HG03565 (cell line): ENCODE measurements around the gene RAB3A.

Source experiments
- ATAC-seq: cut with Tn5 transposase; IDR thresholded peaks from one replicate; pipeline ENCODE4 v1.9.1; 2021; ENCODE audit warnings: mild to moderate bottlenecking, moderate library complexity; ENCODE audit not compliant: unreplicated experiment

The RAB3A gene, protein sequence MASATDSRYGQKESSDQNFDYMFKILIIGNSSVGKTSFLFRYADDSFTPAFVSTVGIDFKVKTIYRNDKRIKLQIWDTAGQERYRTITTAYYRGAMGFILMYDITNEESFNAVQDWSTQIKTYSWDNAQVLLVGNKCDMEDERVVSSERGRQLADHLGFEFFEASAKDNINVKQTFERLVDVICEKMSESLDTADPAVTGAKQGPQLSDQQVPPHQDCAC

DNA sequence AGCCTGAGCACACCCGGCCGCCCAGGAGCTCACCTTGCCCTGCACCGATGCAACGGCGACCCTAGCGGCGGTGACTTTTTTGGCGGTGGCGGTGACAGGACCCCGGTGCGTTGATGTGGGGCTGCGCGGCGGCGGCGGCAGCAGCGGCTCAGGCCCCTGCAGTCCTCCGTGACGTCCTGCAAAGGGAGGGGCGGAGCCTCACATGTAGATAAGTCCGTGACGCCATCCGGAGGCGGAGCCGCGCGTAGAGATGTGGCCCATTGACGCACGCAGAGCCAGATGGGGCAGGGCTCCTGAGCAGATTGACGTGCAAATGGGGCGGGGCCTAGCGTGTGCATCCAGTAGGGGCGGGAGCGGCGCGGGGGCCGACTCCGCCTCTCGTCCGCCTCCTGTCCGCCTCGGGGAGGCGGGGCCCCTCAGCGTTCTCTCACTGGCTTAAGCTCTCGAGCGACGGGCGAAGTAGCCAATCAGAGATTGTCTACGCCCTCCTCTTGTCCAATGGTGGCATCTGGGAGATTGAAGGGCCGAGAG lies at the start of gene RAB3A:
TSS of gene RAB3A (minus strand) at position 180 of the 531 bp plus-strand sequence. CDS start 1,302 bp downstream, outside the sequence.
- ATAC-seq, result peak; percentile 89

DNA sequence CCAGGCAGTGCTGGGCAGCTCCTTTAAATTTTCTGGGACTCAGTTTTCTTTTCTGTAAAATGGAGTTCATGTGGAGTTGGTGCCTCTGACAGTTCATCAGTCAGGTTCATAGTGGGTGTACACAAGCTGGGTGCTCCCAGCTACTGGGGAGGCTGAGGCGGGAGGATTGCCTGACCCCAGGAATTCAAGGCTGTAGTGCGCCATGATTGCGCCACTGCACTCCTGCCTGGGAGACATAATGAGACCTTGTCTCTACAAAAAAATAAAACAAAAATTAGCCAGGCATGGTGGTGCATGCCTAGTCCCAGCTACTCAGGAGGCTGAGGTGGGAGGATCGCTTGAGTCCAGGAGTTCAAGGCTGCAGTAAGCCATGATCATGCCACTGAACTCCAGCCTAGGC lies 49.3 kb upstream of the RAB3A start:
- ATAC-seq, result no peak

DNA sequence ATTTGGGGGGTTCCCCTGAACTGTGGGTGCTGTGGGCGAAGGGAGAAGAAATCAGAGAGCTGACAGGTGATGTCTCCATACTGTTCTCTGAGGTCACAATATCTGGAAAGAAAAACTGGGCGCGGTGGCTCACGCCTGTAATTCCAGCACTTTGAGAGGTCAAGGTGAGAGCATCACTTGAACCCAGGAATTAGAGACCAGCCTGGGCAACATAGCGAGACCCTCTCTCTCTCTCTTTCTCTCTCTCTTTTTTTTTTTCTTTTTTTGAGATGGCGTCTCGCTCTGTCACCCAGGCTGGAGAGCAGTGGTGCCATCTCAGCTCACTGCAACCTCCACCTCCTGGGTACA lies 48.5 kb upstream of the RAB3A start:
- ATAC-seq, result no peak

DNA sequence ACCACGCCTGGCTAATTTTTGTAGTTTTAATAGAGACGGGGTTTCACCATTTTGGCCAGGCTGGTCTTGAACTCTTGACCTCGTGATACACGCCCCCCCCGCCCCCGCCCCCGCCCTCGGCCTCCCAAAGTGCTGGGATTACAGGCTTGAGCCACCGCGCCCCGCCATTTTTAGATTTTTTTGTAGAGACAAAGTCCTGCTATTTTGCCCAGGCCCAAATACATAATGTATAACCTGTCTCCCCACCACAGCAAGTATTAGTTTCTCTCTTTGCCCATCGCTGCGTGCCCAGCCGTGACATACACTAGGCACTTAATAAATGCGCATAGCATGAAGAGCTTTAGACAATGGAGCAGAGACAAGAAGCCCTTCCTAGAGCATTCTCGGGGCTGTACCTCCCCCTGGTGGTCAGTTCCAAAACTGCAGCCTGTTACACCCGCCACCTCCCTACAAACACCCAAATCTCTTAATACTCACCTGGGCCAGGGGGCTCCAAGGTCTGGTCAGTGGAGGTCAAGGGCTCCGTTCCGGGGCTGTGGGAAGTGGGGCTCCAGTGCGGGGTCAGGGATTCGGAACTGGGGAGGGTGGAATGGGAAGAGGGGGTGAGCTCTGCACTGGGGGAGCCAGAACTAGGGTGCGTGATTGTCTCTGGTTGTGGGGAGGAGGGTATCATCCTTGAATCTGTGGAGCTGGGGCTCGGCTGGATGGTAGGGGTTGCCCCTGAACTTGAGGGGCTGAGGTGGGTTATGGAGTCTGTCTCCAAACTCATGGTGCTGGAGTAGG lies 47.9 kb upstream of the RAB3A start:
- no peak for ATAC-seq

DNA sequence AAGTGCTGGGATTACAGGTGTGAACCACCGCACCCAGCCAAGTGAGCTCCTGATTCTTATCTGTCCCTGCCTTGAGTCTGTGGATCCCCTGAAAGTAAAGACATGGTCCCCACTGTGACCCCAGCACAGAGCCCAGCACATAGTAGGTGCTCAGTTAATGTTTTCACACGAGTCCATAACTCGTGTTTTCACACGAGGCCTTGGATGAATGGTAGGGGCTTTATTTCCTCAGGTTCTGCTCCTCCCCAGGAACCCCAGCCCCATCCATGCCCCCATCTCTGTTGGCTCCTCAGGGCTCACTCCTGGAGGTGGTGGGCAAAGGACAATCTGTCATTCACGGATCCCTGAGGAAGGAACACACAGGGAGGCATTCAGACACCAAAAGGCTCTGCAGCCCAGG lies 46.0 kb upstream of the RAB3A start:
- no peak for ATAC-seq

DNA sequence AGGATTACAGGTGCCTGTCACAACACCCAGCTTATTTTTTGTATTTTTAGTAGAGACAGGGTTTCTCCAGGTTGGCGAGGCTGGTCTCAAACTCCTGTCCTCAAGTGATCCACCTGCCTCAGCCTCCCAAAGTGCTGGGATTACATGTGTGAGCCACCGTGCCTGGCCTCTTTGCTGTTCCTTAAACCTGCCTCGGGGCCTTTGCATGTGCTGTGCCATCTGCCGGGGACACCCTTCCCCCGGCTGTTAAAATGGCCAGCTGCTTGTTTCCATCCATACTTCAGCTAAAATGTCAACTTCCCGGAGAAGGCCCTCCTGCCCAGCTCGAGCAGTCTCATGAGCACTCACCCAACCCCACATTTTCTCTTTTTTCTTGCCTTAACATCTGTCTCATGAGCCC lies 41.5 kb upstream of the RAB3A start:
- no peak for ATAC-seq

DNA sequence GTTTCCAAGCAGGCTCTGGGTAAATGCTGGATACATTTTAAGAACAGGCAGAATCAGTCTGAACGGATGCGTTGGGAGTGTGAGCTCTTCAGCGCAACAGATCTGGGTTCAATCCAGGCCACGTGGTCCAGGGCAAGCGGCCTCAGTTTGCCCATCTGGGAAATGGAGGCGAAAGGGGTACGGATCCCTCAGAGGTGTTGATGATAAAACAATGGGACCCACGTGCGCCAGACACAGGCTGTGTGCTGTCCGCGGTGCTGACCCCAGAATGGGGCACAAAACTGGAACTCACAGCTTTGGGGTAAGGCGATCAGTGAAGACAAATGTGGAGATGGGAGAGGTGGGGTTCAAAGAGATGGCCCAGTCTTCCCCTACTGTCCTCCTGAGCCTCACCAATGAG lies 35.5 kb upstream of the RAB3A start:
- no peak for ATAC-seq

DNA sequence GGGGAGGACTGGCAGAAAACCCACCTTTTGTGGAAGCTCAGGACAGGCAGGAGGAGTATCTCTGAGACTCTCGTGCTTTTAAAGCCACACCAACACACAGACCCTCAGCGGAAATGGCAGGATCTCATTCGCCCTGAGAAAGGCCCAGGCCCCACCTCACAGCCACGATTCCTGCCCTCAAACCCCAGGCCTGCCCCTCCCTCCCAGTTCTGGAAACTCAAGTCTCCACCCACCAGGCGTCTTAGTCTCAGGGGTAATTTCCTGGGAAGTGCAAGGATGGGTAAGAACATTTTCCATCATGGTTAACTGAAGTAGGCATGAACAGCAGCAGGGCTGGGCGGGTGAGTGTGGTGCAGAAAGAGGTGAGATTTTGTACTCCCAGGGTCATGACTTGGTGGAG lies 30.4 kb upstream of the RAB3A start:
- no peak for ATAC-seq

DNA sequence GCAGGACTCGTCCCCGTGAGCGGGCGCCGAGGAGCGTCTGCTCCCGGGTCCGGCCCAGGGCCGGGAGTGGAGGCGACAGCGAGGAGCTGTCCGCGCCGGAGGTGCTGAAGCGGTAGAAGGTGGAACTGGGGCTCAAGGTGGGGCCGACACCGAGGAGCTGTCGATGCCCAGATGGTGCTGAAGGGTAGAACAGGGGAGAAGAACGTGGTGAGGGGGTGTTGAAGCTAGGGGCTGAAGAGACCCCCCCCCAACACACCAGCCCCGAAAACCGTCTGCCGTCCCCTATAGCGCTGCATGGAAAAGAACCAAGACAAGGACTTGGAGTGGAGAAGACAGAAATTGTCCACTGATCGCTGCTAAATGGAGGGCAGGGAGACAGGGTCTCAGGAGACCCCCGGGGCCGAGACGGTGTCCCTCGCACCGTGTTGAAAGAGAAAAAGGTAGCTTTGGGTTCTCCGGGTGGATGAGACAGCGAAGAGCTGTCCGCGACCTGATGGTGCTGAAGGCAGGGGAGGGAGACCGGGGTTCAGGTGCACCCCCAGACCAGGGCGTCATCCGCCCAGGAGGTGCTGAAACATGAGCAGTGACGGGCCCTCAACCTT lies 29.5 kb upstream of the RAB3A start:
- ATAC-seq, result no peak

DNA sequence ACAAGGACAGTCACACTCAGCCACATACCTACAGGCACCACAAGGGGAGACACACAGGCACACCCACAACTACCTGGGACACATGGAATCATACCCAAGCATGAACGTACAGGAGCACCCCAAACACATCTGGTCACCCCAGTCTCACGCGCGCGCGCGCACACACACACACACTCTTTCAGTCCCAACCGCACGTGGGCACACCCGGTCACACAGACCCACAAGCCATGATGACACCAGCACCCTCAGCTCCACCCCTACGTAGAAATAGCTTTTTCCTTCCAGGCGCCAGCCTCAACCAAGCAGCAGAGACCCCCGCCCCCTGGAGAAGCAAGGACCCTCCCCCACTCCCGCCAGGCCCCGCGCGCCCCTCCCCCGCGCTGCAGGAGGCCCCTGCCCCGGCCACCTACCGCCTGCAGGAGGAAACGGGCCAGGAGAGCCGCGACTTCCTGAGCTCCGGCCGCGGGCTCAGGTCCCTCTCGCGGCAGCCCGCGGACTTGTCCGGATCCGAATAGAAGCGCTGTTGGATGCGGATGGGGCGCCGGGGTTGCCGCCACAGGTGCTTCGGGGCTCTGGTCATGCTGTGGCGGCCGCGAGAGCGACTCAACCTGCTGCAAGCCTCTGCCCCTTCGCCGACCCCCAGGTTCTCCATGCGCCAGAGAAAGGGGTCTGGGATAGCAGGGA lies 28.8 kb upstream of the RAB3A start:
- no peak for ATAC-seq

DNA sequence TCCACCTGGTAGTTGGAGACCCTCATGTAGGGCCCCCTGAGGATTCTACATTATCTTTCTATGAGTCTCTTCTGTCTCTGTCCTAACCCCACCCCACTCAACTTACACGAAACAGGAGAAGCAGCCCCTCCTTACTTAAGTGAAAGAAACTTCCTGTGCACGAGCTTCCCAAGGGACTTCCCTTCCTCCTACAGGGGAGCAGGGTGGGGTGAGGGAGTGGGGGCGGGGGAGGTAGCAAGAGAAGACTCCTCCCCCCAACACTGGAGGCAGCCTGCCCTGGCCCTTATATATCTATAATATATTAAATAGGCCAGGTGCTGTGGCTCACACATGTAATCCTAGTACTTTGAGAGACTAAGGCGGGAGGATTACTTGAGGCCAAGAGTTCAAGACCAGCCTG lies 27.9 kb upstream of the RAB3A start:
- ATAC-seq, result no peak

DNA sequence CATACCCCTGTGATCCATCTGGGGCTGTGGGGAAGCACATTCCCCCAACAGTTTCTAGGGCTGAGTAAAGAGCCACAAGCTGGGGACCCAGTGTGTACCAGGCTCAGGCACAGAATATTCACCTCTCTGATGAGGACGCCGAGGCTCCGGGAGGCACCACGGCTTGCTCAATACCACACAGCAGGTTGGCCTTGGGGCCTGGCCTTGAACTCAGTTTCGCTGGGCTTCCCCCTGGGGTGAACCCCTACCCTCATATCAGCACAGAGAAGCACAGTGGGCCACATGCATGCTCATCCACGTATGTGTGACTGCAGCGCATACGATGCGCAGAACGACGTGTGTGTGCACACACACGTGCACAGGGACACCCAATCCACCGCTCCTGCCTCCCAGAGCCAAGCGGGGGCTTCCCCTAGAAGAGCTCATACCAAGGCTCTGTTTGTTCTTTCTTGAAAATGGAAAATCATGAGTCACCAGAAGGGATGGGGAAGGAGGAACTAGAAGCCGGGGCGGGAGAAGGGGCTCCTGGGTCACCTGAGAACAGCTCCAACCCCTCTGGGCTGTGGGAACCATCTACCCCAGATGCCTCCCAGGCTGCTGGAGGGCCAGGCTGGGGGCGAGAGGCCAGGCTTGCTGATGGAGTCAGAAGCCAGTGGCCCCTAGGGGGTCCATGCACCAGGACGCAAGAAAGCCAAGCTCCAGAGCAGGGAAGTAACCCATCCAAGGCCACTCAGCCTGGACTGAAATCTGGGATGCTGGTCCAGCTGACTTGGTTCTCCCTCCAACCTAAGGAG lies 27.3 kb upstream of the RAB3A start:
- no peak for ATAC-seq

DNA sequence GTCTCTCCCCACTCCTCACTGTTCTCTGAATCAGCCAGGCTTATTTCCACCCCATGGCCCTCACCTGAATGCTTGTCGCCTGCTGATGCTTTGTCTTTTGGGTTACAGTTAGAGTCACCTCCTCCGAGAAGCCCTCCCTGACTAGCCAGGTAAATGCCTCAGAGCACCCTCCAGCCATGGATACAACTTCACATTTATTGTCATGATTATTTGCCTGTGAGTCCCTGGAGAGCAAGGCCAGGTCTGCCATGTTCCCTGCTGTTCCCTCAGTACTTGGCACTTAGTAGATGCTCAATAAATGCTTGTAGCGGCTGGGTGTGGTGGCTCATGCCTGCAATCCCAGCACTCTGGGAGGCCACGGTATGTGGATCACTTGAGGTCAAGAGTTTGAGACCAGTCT lies 26.1 kb upstream of the RAB3A start:
- ATAC-seq, result no peak

DNA sequence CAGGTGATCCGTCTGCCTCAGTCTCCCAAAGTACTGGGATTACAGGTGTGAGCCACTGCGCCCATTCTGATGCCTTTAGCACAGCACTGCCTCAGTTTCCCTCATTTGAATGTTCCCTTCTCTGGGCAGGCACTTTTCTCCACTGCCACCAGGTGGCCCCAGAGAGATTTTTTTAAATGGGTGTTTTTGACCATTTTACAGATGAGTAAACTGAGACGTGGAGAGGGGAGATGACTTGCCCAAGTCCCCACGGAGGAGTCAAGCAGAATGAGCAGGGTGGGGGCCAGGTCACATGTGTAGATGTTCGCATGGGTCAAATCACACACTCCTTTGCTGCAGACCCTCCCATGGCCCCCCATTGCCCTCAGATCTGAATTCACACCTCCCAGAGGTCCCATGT lies 25.6 kb upstream of the RAB3A start:
- no peak for ATAC-seq

DNA sequence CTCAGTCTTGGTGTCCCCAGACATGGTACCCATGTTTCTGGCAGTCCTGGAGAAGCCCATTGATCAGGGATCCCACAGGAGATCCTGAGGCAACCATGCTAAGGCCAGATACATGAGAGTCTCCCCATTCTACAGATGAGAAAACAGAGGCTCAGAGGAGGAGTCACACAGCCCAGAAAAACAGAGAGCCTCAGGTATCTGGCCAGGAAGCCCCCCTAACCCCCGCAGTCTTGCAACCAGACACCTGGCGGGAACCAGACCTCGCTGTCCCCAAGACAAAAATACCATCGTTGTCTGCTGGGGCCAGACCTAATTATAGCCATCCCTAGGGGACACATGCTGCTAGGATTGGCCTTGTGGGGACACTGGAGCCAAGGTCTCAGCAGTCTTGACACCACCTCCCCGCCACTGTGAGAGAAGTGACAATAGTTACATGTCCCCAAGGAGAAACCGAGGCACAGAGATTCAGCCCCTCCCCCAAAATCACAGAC lies 24.0 kb upstream of the RAB3A start:
- no peak for ATAC-seq

DNA sequence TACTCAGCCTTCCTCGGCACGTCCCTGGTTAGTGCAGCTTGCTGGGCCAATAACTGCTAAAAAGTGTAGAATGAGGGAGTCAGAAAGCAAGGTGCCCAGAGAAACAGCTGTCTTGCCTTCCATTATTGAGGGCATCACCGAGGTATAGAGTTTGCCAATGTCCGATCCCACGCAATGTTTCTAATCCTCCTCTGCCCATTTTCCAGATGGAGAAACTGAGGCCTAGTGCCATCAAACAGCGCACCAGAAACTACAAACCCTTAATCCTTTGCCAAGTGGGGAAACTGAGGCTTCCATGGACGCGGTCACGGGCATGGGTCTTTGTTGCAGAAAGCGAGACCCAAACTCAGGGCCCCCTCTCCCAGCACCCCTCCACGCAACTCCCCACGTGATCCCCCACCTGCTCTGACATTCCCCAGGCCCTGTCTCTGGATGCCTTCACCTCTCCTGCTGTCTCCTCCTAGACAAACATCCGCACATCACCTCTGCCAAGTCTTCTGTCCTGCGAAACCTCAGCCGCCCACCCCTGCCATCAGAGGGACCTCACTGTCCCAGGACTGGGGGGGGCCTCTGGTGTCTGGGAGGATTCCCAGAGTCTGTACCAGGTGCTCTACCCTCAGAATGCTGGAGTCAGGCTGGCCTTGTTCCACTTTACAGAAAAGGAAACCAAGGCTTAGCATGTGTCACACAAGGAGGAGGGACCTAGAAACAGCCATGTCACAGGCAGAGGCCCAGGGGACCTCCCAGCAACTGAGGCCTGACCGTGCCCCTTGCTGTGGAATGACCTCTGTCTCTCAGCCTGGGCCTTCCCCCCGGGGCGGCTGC lies 23.3 kb upstream of the RAB3A start:
- ATAC-seq, result no peak

DNA sequence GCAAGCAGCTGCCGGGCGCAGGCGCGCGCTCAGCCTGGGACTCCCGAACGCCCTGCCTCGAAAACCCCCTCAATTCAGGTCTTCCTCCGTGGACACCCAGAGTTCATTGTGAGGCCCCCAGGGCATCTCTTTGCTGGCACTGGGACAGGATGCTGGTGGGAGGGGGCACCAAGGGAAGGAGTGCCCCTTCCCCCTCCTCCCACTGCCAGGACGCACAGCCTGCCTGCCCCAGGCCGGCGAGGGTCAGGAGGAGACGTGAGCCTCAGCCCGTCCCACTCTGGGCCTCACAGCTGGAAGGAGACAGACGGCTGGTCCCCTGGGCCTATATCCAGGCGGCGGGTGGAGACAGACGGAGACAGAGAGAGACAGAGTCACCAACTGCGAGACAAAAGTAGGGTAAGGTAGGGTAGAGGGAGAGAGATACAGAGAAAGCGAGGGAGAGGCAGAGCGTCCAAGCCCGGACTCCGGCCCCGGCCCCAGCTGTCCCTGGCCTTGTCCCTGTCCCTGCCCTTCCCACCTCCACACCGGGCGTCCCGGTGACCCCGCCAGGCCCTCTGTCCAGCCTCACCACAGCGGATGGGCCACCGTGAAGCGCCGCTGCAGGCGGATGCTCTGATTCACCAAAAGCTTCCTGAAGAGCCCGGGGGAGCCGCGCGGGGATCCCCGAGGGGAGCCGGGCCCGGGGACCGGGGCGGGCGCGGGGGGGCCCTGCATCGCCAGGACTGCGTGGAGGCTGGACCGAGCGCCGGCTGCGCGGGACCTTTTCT lies 22.0 kb upstream of the RAB3A start, which contains the start of gene PDE4C:
TSS of gene PDE4C (minus strand) at position 737 of the 767 bp plus-strand sequence. CDS start at position 714, 23 bp downstream.
- no peak for ATAC-seq

DNA sequence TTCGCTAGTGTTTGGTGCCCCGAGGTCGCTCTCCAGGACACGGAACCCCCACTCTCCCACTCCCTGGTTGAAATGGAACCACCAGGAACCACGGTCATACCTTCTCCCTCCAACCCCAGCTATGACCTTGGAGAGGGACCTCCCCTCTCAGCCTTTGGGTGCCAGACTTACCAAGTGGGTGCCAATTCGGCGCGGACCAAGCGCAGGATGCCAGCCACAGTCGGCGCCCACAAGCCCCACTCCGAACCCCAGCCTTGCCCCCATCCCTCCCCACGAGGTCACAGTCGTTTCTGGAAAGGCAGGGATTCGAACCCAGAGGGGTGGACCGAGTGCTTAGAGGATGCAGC lies 21.5 kb upstream of the RAB3A start:
- ATAC-seq, result no peak
